Measurements from ENCODE around the gene HSF2BP.

DNA sequence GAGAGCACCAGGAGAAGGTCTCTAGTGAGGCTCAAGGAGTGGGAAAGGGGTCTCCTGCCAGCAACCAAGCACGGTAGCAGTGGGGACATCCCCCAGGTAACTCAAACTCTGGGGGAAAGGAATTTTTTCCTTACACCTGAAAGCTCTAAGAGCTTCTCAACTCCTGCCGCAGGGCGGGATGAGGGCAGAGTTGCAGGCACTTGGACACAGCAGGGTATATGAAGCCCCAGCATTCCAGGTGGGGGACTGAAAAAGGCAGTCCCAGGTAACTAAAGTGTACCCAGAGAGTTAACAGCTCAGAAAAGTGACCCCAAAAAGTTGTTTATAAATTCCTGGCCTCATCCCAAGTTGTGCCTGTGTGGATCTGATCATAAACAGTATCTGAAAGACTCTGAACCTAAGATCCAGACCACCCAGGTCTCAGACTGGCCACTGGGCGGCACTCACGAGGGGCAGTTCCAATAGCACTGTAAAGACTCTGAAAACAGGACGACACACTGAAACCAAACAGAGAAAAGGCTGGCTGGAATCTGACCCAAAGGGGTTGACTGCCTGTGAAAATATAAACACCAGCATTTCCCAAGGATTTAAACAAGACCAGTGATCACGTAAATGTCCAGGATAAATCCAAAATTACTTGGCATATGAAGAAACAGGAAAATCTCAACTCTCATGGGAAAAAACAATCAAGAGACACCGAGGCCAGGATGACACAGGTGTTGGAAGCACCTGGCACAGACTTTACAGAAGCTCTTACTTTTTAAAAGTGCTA, 47.5 kb downstream of the HSF2BP start:
- no peak for TF ChIP-seq POLR2AphosphoS5 (IDR thresholded peaks at IDR 0.05)
- no peak for TF ChIP-seq POLR2A (IDR thresholded peaks at IDR 0.05)
- TF ChIP-seq, protein P1, sequence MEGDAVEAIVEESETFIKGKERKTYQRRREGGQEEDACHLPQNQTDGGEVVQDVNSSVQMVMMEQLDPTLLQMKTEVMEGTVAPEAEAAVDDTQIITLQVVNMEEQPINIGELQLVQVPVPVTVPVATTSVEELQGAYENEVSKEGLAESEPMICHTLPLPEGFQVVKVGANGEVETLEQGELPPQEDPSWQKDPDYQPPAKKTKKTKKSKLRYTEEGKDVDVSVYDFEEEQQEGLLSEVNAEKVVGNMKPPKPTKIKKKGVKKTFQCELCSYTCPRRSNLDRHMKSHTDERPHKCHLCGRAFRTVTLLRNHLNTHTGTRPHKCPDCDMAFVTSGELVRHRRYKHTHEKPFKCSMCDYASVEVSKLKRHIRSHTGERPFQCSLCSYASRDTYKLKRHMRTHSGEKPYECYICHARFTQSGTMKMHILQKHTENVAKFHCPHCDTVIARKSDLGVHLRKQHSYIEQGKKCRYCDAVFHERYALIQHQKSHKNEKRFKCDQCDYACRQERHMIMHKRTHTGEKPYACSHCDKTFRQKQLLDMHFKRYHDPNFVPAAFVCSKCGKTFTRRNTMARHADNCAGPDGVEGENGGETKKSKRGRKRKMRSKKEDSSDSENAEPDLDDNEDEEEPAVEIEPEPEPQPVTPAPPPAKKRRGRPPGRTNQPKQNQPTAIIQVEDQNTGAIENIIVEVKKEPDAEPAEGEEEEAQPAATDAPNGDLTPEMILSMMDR (IDR thresholded peaks at IDR 0.05): peak; percentile 18 to 55

All from suprapubic skin (tissue), 4 donors.